Midbrain (tissue), 1 donor: ENCODE results near the gene C10orf71.

ENCODE experiments used
- DNase-seq: peaks from one replicate; lab custom pipeline; 2025; lab: John Stamatoyannopoulos, UW

C10orf71 gene, protein sequence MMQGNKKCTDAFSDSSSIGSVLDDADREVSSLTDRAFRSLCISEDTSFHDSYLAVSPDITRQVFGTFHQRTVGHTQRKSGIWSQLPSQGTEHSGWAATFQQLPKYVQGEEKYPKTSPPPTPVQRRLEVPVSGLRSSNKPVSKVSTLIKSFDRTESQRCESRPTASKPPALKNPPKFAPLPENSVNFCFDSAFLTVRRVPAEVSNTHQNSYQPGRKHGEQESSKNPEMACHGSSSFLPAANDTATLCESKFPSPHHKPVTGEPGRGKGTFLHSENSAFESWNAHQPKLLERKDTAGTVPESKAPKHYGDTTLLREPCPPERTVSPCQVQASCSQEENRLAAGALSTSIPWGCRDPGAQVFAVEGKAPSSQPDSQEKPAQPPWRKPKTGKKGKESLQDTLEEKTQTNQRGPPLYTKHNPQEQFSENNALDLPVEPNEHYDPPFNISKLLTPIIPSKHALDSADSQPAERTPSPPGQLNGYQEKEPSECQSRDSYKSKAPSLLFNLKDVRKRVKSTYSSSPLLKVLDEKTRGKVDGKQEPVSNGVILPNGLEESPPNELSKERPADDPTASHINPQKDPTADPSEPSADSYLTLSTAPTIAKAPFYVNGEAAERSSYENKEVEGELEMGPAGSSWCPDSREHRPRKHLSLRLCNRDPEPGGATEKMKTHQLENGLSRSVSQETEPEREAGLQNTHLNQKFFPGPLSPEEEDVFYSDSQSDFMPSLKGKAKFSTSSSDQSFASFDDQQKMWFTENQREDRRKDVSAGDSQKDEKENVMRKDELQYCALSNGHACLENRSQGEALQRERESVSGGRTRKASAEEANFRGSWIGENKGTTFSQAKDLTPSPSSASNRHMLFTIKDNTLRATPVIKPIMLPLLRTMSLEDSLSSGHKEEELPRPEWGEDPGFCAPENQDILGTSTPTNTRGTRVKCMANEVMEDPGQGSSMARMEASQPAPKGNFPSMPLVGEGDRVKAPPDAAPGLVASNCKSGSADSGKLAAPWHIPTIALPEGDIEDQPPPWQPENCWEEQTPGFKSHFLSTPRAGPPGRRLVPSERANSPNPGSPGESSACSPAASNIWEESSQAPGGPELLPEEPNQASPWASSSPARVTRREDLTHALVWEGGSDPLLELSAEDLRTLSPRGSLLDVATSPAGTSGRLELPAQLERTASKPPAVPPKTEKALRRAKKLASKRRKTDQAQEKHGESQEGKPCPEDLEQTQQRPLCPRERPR (N-terminal part only)

DNA sequence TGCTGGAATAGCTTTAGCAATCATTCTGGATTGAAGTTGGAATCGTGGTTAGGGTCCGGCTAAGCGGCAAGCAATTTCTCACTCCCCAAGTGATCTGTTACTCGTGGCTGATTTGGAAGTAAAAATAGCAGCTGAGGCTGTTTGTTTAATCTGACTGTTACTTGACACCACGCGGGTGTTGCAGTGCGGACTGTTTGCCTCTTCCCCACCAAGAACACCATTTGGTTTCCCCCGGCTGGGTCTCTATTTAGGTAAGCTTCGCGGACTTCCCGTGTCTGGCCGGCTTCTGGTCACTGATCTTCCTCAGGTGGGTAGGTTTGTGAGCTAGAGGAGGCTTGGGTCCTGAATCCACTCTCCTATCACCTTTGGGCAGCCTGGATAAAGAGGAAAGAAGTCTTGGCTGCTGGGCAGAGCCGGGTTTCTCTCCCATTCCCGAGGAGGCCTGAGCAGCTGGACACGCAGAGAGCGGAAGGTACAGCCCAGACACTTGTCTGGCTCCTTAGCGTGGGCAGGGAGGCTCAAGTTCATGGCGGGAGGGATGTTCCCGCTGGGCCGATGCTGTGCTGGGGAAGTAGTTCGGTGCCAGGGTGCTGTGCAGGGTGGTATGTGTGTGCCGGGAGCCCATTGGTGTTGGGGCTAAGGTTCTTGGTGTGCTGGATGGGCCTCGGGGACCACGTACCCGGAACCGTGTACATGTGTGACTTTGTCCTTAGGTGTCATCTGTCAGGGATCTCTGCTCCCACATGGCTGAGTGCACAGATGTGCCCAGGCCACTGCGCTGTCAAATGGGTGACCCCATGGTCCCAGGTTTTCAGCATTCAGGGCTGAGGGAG lies at the start of gene C10orf71:
TSS of gene C10orf71 (plus strand) at position 188 of the 833 bp plus-strand sequence. CDS start 23,376 bp downstream, outside the sequence.
- no peak for DNase-seq

DNA sequence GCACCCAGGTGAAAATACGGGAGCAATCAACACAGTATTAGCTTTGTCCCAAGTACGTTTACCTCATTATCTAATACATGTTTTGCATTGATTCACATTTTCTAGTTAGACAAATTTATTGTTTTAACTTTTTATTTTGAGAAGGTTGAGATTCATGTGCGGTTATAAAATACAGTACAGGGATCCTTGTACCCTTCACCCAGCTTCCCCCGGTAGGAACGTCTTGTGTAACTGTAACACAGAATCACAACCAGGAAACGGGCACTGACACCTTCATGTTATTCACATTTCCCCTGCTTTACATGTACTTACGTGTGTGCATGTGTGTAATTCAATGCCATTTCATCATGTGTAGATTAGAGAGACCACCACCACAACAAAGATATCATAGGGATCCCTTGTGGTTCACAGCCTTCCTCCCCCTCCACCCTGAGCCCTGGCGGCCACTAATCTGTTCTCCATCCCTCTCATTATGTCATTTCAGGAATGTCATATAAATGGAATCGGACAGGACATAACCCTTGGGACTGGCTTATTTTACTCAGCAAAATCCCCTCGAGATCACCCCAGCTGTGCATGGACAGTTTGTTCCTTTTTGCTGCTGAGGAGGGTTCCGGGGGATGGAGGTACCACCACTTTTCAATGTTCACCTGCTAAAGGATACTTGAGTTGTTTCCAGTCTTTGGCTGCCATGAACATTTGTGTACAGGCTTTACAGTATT lies 46.5 kb upstream of the C10orf71 start:
- no peak for DNase-seq

DNA sequence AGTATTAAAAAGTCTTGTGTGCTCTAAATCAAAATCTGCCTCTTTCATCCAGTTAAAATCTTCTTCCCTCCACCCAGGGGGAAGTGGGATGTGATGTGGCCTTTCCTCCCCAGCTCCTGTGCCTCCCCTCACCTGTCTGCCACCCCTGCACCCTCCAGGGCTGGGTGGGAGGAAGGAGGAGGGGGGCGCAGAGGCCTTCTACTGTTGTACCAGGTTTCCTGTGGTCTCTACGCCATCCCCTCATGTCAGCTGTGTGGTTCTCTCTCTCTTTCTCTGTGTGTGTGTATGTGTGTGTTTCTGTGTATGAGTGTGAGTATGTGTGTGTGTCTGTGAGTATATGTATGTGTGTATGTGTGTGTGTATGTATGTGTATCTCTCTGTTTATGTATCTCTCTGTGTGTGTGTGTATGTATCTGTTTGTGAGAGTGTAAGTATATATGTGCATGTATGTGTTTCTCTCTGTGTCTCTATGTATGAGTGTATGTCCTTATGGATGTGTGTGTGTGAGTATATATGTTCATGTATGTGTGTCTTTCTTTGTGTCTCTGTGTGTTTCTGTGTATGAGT lies 45.5 kb upstream of the C10orf71 start:
- DNase-seq = no peak

DNA sequence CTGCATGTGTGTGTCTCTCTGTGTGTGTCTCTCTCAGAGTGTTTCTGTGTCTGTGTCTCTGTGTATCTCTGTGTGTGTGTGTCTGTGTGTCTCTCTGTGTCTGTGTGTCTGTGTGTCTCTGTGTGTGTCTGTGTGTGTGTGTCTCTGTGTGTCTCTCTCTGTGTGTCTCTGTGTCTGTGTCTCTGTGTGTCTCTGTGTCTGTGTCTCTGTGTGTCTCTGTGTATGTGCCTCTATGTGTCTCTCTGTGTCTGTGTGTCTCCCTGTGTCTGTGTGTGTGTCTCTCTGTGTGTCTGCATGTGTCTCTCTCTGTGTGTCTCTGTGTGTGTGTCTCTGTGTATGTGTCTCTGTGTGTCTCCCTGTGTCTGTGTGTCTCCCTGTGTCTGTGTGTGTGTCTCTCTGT lies 44.8 kb upstream of the C10orf71 start:
- DNase-seq = no peak

DNA sequence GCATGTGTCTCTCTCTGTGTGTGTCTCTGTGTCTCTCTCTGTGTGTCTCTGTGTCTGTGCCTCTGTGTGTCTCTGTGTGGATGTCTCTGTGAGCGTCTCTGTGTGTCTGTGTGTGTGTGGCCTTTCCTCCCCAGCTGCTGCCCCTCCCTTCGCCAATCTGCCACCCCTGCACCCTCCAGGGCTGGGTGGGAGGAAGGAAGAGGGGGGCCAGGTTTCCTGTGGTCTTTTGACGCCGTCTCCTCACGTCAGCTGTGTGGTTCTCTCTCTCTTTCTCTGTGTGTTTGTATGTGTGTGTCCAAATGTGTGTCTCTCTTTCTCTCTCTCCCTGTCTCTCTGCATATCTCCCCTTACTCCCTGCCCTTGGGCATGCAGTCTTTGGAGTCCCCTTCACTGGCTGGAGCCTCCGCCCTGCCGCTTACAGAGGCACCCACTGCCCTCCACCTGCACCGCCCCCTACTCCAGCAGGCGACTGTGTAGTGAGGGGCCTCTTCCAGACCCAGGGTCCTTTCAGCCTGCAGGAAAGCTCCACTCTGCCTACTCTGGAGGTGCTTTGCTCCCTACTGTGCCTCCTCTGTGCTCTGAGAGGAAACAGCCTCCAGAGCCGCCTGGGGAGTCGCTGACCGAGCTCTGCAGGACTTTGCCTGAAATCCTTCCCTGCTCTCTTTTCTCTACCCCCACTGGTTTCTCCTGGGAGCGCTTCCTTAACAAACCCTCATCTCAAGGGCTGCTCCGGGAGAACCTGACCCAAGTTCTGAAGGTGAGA lies 44.2 kb upstream of the C10orf71 start:
- no peak for DNase-seq

DNA sequence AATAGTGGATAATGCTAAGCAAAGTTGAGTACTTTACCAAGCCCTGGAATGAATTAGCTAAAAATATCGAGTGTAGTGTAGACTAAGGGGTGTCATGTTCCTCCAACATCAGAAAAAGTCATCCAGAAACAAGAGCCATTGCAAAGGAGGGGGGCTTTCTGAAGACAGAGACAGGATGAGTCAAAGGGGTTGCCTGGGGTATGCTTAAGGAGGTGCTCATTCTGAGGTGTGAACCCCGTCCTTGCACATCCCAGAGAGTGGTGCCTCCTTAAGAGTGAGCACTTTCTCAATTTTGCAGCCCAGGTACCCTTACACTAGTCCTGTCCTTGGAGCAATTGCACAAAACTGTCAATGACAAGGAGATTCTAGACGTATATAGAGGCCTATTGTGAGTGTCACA lies 43.1 kb upstream of the C10orf71 start:
- no peak for DNase-seq

DNA sequence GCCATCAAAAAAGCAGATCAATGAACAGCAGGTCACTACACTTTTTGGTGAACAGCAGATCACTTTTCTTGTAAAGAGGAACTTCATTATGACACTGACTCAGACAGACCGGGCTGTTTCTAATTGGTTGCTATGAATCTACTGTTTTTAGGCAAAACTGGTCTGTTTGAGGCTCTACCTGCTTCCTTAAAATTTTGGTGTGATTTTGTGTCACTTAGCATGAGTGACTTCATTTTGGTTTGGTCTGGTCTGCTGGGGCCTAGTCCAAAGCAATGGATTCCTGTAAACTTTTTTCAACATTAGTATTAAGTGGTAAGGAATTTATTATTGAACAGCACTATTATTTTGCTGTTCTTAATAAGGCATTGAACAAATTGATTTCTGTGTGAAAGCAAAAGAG lies 41.8 kb upstream of the C10orf71 start:
- DNase-seq = no peak

DNA sequence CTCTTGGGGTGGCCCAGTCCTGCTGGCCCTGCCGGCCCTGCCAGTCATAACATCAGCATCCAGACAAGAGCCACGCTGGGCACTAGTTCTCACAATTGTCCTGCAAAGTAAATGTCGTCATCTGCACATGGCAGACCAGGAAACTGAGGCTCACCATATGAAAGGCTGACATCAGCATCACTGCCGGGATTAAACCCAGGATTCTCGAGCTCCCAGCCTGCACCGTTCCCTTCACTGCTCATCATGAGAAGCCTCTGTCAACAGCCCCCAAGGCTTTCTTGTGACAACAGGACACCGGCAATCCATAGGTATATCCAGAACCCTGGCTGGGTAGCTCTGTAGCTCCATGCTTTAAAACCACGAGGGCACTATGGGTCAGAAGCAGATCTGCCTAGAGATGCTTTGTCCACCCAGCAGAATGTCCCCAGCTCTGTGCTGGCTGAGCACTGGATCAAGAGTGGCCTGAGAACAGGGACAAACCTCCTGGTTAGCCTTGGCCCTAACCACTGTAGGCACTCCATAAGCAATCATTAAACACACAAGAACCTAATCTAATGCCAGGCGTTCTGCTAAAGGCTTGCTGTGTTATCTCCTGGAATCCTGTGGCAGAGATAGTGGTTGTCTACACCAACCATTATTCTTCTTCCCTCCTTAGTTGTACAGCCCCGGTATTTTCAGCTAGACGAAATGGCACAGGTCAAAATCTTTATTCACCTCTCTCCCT lies 41.2 kb upstream of the C10orf71 start:
- no peak for DNase-seq

DNA sequence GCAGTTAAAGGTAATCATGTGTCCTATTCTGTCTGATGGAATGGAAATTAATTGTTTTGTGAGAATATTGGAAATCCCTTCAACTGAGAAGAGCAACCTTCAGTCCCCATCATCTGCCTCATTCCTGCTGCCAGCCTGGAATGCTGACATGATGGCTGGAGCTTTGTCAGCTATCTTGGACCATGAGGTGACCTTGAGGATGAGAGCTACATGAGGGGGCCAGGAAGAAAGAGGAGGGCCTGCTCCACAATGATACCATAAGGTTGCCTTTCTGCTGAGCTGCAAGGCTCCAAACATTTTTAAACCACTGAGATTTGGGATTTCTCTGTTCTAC lies 40.7 kb upstream of the C10orf71 start:
- no peak for DNase-seq

DNA sequence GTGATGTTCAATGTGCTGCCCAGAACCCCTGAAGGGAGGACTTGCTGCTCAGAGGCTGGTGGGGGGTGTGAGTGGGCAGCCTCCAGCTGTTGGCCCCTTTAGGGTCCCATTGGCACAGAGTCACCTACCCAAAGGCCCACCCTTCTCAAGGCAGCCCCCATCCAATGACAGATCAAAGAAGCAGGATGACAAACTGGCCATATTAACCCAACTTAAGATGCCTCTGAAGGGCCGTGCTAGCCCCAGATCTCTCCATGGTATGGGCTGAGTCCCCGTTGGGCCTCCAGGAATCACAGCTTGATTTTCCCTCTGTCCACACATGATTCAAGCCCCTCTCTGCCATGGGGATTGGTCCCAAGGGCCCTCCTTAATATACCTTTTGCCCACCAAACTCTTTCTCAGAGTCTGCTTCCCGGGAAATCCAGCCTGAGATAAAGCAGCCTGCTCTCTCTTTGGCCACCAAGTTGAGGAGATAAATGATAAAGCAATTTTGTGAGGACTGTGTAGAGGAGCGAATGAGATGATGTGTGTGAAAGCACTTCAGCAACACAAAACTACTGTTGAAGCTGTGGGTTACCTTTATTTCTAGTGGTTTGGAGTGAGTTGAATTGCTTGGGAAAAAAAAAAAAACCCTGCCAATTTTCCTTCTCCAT lies 38.2 kb upstream of the C10orf71 start:
- no peak for DNase-seq

DNA sequence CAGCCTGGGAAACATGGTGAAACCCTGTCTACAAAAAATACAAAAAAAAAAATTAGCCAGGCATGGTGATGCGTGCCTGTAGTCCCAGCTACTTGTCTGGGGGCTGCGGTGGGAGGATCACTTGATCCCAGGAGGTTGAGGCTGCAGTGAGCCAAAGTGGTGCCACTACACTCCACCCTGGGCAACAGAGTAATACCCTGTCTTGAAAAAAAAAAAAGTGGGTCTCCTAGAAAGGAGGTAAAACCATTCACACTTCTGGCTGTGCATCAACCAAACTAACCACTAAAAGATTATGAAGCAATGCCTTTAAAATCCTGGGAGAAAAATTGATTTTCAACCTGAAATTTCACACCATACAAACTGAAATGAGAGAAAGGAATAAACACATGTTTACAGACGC lies 35.4 kb upstream of the C10orf71 start:
- no peak for DNase-seq

DNA sequence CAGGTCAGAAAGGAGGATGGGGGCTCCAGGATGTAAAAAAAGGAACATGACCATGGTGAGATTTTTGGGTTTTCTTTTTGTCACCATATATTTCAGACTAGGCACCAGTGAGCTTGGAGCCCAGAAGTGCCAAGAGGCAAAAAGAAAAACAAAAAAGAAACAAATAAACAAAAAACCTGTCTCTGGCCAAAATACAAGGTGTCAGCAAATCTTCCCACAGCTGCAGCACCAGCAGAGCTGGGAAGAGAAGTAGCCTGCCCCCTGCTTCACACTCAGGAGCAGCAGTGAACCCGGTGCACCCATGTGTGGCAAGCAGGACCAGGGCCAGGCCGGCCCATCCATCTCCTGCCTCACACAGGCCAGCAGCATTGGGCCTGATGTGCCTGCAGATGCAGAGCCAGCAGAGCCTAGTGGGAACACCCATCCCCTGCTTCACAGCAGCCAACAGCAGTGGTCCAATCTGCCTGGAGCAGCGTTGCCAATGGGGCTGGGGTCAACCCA lies 34.7 kb upstream of the C10orf71 start:
- no peak for DNase-seq

DNA sequence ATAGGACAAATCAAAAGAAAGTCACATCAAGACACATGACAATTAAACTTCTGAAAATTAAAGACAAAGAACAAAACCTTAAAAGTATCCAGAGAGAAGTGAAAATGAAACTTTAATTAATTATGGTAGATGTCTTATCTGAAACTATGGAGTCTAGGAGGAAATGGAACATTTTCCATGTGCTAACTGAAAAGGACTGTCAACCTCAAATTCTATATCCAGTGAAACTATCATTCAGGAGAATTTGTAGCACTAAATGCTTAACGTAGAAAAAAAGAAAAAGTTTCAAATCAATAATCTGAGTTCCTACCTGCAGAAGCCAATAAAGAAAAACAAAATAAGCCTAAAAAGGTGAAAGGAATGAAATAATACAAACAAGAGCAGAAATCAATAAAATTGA lies 33.1 kb upstream of the C10orf71 start:
- DNase-seq = no peak

DNA sequence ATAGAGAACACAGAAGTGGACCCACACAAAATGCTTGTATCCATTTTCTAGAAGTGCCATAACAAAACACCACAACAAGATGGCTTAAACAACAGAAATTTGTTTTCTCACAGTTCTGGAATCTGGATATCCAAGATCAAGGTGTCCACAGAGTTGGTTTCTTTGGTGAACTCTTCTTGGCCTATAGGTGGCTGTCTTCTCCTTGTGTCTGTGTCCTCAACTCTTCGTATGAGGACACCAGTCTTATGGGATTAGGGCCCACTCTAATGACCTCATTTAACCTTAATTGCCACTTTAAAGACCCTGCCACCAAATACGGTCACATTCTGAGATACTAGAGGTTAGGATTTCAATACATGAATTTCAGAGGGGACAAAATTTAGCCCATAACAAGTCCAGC lies 30.8 kb upstream of the C10orf71 start:
- DNase-seq = no peak

DNA sequence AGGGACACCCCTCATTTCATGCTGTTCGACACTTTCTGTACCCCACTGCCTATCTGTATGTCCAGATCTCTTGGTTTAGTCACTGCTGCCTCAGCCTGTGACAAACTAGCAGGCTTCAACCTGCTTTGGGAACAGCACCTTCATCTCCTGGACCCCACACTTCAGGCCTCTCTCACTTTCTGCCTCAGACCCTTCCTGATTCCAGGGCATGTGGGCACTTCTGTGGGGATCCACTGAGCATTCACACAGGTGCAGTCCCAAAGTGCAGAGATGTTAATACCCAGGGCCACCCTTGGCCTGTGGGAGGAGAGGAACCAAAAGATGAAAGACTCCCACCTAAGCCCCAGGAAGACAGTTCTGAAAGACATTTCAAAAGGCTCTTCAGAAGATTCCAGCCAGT lies 29.4 kb upstream of the C10orf71 start:
- no peak for DNase-seq

DNA sequence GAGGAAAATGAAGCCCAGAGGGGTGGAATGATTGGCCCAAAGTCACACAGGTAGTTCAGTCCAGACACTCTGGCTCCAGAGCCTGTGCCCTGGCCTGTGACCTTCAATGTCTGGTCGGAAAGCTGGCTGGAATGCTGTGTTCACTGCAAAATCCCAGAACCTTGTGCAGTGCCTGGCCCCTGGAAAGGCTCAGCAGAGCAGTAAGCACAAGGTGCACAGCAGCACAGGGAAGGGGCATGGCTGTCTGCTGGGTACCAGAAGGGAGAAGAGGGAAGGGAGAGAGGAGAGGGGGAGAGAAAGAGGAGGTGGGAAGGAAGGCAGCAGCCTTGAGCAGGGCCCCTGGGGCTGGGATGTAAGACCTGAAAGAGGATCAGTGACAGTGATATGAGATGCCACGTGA lies 28.4 kb upstream of the C10orf71 start:
- no peak for DNase-seq

DNA sequence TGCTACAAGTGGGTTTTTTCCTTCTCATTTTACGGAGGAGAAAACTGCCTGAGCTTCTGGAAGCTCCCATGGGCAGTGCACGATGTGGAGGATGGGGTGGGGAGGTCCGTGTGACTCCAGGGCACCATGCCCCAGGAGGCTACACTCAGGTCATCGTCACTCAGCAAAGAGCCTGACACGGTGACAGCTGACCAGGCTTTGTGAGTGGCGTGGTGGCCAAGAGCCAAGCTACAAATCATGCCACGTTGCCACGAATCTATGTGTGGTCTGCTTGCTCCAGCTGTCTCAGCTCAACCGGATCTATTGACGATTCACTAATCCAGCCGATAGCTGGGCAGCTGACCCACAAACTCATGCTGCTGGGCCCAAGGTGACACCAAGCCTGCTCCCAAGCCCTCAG lies 27.6 kb upstream of the C10orf71 start:
- DNase-seq = no peak
